Liver (tissue), 9 donors: ENCODE results near the gene CPZ. TPM values are rescaled to one million over a fixed set of nuclear protein-coding genes. Genes with fewer than 3 reads are reported as not detected.

Experiments used
- DNase-seq: peaks from one replicate; pipeline ENCODE4 v3.0.0-alpha.2; 2017; ENCODE audit warnings: low spot score
- H3K27ac ChIP-seq, 2 donors: one replicate each; pipeline ENCODE4 v1.7.0; 2013; ENCODE audit warnings: inconsistent platforms in 2 of 2, low read length in 2 of 2, control low read depth in 1 of 2, low read depth in 1 of 2, mild to moderate bottlenecking in 1 of 2
- H3K27me3 ChIP-seq, 4 donors: one replicate each; pipeline versions ENCODE4 v1.6.1 to v1.7.0; 2013; ENCODE audit warnings: low read length in 3 of 4, inconsistent platforms in 1 of 4, mild to moderate bottlenecking in 1 of 4, moderate library complexity in 1 of 4; ENCODE audit not compliant: control insufficient read depth in 4 of 4, insufficient read depth in 4 of 4
- H3K36me3 ChIP-seq, 4 donors: one replicate each; pipeline versions ENCODE4 v1.6.1 to v1.7.0; 2013; ENCODE audit warnings: low read length in 3 of 4, mild to moderate bottlenecking in 3 of 4, low read depth in 1 of 4, moderate library complexity in 1 of 4; ENCODE audit not compliant: control insufficient read depth in 4 of 4, insufficient read depth in 3 of 4
- H3K4me1 ChIP-seq, 4 donors: one replicate each; pipeline versions ENCODE4 v1.6.1 to v1.7.0; 2013; ENCODE audit warnings: low read length in 3 of 4, mild to moderate bottlenecking in 3 of 4, moderate library complexity in 1 of 4; ENCODE audit not compliant: control insufficient read depth in 4 of 4, insufficient read depth in 4 of 4
- H3K4me3 ChIP-seq, 3 donors: one replicate each; pipeline versions ENCODE4 v1.6.1 to v1.7.0; 2013; ENCODE audit warnings: low read length in 3 of 3, control low read depth in 1 of 3, low read depth in 1 of 3, mild to moderate bottlenecking in 1 of 3
- H3K9ac ChIP-seq, 2 donors: one replicate each; pipeline ENCODE4 v1.7.0; 2013; ENCODE audit warnings: low read length in 2 of 2, mild to moderate bottlenecking in 2 of 2, moderate library complexity in 2 of 2, control low read depth in 1 of 2, low read depth in 1 of 2
- H3K9me3 ChIP-seq, 4 donors: one replicate each; pipeline versions ENCODE4 v1.6.1 to v1.7.0; 2013; ENCODE audit warnings: low read length in 3 of 4; ENCODE audit not compliant: control insufficient read depth in 4 of 4
- ATF3 ChIP-seq: IDR thresholded peaks from 2 replicates; pipeline ENCODE4 v1.6.1; 2016; ENCODE audit warnings: antibody characterized with exemption
- CTCF ChIP-seq: fragments of 150-350 bp; IDR thresholded peaks from 2 replicates; pipeline ENCODE4 v1.5.1; 2017; ENCODE audit warnings: improper control_type of control experiment, low read depth, low read length; ENCODE audit not compliant: missing input control
- FOXA1 ChIP-seq: IDR thresholded peaks from 2 replicates; pipeline ENCODE4 v1.6.1; 2016; ENCODE audit warnings: antibody characterized with exemption
- FOXA2 ChIP-seq: IDR thresholded peaks from 2 replicates; pipeline ENCODE4 v1.6.1; 2016; ENCODE audit warnings: antibody characterized with exemption
- HNF4A ChIP-seq, 2 donors: conservative IDR thresholded peaks; 2 replicates each; pipeline ENCODE4 v1.6.1; 2016; ENCODE audit warnings: antibody characterized with exemption in 2 of 2, mild to moderate bottlenecking in 2 of 2
- HNF4G ChIP-seq: IDR thresholded peaks from 2 replicates; pipeline ENCODE4 v1.6.1; 2016; ENCODE audit warnings: antibody characterized with exemption
- JUND ChIP-seq, 2 donors: IDR thresholded peaks; 2 replicates each; pipeline ENCODE4 v1.6.1; 2016; ENCODE audit warnings: antibody characterized with exemption in 2 of 2
- MAX ChIP-seq: IDR thresholded peaks from 2 replicates; pipeline ENCODE4 v1.6.1; 2016; ENCODE audit warnings: antibody characterized with exemption
- NR2F2 ChIP-seq: IDR thresholded peaks from 2 replicates; pipeline ENCODE4 v1.6.1; 2016; ENCODE audit warnings: antibody characterized with exemption
- RXRA ChIP-seq, 2 donors: IDR thresholded peaks; 2 replicates each; pipeline ENCODE4 v1.6.1; 2017 to 2018; ENCODE audit warnings: antibody characterized with exemption in 2 of 2, mild to moderate bottlenecking in 1 of 2
- TAF1 ChIP-seq: conservative IDR thresholded peaks from 2 replicates; pipeline ENCODE4 v1.6.1; 2016; ENCODE audit warnings: antibody characterized with exemption, mild to moderate bottlenecking
- YY1 ChIP-seq: IDR thresholded peaks from 2 replicates; pipeline ENCODE4 v1.6.1; 2016; ENCODE audit warnings: antibody characterized with exemption, mild to moderate bottlenecking
- WGBS: extraction: QIAGEN DNeasy Blood & Tissue Kit; methylation state at CpG from one replicate; pipeline ENCODE4 v1.1.7; 2013; 5-methylcytosine and 5-hydroxymethylcytosine counted together
- polyA plus RNA-seq, 2 donors: library from polyadenylated mRNA; stranded (reverse) in 1 of 2; unstranded in 1 of 2; fragments of 200-250 nt in 1 of 2; fragments of >200 nt in 1 of 2; fragmentation: Nextera tagmentation in 1 of 2; extraction: Ambion mirVana in 1 of 2; gene quantifications; one replicate each; pipeline versions ENCODE4 v1.2.1 to v1.2.3, GENCODE V29; 2013 to 2015
- total RNA-seq, 2 donors: library from RNA; depleted of rRNA; stranded (reverse); fragments of >200 nt; gene quantifications; one replicate each; pipeline ENCODE4 v1.2.3, GENCODE V29; 2014
- TF ChIP-seq, protein P1 (sequence below): IDR thresholded peaks from 2 replicates; pipeline ENCODE4 v1.6.1; 2016; ENCODE audit warnings: antibody characterized with exemption, mild to moderate bottlenecking
- donor health status: healthy.
- donor health status: healthy.
- donor health status: healthy.
- donor health status: healthy.
- donor health status: healthy.

The CPZ gene
- total and polyA plus RNA-seq, 4 donors = 0.51 to 1.8 (median 1.4) TPM

- DNase-seq = no peak
- Histone ChIP-seq H3K36me3 (no peaks in the 10 kb centered on the region), H3K27ac (no peak overlapping the region), H3K4me3 (no peak overlapping the region), H3K4me1 (no peaks in the 10 kb centered on the region), H3K27me3 (no peaks in the 10 kb centered on the region), H3K9me3 (no peaks in the 10 kb centered on the region), H3K9ac (no peak overlapping the region)
- WGBS = 75% methylated on average over 19 of the region's 19 CpGs
- no peak for TF ChIP-seq MAX
- TF ChIP-seq RXRA (IDR thresholded peaks at IDR 0.05) = no peak
- no peak for TF ChIP-seq JUND (IDR thresholded peaks at IDR 0.05)
- TF ChIP-seq YY1 = no peak
- TF ChIP-seq HNF4G = no peak
- TF ChIP-seq ATF3 = no peak
- no peak for TF ChIP-seq FOXA1
- TF ChIP-seq FOXA2 = no peak
- no peak for TF ChIP-seq HNF4A (conservative IDR thresholded peaks at IDR 0.05)
- TF ChIP-seq TAF1 = no peak
Measured at GRCh38 chr4:8602686-8603430, 10.3 kb downstream of the CPZ start.

- Histone ChIP-seq H3K9ac (no peak overlapping the region), H3K36me3 (no peaks in the 10 kb centered on the region), H3K4me1 (no peaks in the 10 kb centered on the region), H3K4me3 (no peak overlapping the region), H3K27me3 (no peaks in the 10 kb centered on the region), H3K9me3 (no peaks in the 10 kb centered on the region), H3K27ac (no peak overlapping the region)
- DNase-seq = no peak
- 91% methylated on average over 22 of the region's 22 CpGs for WGBS
- TF ChIP-seq, protein P1, sequence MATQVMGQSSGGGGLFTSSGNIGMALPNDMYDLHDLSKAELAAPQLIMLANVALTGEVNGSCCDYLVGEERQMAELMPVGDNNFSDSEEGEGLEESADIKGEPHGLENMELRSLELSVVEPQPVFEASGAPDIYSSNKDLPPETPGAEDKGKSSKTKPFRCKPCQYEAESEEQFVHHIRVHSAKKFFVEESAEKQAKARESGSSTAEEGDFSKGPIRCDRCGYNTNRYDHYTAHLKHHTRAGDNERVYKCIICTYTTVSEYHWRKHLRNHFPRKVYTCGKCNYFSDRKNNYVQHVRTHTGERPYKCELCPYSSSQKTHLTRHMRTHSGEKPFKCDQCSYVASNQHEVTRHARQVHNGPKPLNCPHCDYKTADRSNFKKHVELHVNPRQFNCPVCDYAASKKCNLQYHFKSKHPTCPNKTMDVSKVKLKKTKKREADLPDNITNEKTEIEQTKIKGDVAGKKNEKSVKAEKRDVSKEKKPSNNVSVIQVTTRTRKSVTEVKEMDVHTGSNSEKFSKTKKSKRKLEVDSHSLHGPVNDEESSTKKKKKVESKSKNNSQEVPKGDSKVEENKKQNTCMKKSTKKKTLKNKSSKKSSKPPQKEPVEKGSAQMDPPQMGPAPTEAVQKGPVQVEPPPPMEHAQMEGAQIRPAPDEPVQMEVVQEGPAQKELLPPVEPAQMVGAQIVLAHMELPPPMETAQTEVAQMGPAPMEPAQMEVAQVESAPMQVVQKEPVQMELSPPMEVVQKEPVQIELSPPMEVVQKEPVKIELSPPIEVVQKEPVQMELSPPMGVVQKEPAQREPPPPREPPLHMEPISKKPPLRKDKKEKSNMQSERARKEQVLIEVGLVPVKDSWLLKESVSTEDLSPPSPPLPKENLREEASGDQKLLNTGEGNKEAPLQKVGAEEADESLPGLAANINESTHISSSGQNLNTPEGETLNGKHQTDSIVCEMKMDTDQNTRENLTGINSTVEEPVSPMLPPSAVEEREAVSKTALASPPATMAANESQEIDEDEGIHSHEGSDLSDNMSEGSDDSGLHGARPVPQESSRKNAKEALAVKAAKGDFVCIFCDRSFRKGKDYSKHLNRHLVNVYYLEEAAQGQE = no peak
- TF ChIP-seq YY1 (no peak), HNF4A (conservative IDR thresholded peaks at IDR 0.05) (no peak), TAF1 (no peak), NR2F2 (no peak), CTCF (no peak)
Measured at GRCh38 chr4:8603931-8604330, 11.4 kb downstream of the CPZ start.
